GM21423 (cell line): ENCODE data around the gene APOA5.
"Not testable (repeated sequence)": the region's sequence is repeated elsewhere in the genome, so short reads cannot be mapped to it uniquely, and the experiment has no call there.

Experiments
- ATAC-seq: cut with Tn5 transposase; IDR thresholded peaks from one replicate; pipeline ENCODE4 v1.9.1; 2021; ENCODE audit warnings: mild to moderate bottlenecking, moderate library complexity; ENCODE audit not compliant: unreplicated experiment

APOA5 gene, protein sequence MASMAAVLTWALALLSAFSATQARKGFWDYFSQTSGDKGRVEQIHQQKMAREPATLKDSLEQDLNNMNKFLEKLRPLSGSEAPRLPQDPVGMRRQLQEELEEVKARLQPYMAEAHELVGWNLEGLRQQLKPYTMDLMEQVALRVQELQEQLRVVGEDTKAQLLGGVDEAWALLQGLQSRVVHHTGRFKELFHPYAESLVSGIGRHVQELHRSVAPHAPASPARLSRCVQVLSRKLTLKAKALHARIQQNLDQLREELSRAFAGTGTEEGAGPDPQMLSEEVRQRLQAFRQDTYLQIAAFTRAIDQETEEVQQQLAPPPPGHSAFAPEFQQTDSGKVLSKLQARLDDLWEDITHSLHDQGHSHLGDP

DNA sequence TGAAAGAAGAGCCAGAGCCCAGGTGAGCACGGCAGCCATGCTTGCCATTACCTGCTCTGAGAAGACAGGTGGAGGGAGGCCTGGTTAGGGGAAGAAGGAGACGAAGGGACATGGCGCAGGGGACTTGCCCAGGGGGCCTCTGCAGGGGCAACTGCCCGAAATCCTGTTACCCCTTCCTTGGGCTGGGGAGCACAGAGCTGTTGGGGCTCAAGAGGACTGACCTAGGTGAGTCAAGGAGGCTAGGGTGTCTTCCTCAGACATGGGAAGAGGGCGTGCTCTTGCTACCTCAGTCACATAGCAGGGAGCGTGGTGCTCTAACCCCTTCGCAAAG, at the start of gene APOA5:
APOA5 (minus strand) TSS at position 67 of the 331 bp plus-strand sequence; CDS start at position 48, 19 bp downstream.
- ATAC-seq: no peak

DNA sequence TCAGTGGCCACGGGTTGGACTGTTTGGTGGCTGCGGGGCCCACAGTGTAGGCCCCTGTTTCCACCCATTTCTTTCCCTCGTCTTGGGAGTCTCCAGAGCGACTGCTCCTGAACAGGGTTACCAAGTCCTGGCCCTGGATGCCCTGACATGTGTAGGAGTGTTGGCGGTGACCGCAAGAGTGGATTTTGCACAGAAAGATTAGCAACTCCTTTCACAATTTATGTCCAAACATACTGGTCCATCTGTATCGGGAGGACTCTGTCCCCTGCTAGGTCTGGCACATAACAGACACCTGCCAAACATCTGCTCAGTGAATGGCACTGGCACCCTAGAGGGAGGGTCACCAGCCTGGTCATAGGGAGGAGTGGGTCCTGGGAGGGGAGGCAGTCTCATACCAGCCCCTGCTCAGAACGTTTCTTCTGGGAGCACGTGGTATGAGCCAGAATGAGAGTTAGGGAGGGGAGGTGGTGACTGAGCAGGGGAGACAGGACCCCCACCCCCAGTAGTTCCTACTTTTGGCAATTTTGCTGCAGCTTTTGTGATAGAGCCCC, 49.1 kb upstream of the APOA5 start:
- ATAC-seq: no peak

DNA sequence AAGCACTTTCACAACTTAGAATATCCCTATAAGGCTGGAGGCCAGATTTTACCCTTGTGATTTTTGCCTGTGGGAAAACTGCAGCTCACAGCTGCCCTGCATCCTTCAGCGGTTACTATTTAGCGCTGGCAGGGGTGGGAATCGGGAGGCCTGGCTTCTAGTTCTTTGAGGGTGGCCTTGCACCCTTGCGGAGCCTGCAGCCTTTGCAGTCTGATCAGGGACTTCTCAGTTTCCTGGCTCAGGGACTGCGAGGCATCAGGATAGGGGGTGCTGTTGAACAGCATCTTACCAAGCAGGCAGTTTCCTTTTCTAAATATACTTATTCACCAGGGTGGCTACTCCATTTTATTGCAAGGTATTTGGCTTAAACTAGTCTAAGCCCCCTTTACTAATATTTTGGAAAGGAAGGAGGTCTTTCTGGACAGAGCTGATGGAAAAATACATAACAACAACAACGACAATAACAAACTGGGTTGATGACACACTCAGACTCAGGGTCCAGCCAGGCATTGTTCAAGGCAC, 48.6 kb upstream of the APOA5 start:
- no peak for ATAC-seq

DNA sequence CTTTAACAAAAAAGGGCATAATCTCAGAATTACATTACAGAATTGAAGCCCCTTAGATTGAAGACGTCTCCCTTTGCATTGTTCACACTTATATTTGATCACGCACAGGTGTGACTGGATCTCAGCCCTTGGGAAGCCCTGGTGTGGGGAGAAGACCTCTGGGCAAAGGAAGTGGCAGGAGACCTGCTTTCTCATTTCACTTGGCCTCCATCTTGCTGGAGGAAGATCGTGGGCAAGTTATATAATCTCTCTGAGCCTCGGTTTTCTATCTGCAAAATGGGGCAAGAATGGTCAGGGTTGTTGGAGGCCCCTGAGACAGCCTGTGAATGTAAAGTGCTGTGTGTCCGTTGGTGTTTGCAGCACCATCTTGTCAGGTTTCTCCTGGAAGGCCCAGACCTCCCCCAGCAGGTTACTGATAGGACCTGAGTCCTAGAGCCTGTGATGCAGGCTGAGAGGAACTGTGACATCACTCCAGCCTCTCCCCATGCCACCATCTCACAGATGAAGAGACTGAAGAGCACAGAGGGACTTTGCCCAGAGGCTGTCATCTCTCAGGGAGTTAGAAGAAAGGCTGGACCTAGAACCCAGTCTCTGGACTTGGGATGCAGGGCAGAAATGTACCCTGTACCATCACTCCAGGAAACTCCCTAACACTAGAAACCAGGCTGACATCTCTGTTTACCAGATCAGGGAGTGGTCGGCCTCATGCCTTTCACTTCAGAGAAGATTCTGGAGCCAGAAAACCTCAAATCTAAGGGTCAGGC, 46.8 kb upstream of the APOA5 start:
- no peak for ATAC-seq

DNA sequence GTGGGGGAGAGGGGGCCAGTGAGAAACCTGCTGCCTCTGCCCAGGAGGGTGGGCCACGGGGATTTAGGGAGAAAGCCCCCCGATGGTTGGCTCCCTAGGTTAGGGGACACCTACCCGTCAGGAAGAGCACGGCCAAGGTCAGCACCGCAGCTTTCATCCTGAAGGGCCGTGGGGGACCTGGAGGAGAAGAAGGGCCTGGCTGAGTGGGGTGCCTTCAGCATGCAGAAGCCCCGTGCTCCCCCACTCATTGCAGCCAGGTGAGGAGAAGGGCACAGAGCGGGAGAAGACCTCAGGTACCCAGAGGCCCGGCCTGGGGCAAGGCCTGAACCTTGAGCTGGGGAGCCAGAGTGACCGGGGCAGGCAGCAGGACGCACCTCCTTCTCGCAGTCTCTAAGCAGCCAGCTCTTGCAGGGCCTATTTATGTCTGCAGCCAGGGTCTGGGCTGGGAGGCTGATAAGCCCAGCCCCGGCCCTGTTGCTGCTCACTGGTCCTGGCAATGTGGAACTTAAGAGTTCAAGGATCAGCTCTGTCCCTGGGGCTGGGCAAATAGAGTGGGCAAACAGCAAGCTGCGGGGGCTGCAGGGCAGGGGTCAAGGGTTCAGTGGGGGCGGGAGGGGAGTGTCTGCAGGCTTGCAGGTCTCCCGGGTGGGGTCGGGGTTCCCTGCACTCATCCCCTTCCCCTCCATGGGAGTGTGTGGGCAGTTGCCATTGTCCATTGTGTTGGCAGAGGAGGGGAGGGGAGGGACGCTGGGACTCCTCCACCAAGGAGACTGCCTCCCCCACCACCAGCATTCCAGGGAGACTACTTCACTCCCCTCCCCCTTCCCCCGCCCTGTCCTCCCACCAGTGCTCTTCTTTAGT, 45.8 kb upstream of the APOA5 start, which contains the start of gene APOA1:
APOA1 (minus strand) TSS at position 392 of the 861 bp plus-strand sequence; CDS start at position 157, 235 bp downstream.
- no peak for ATAC-seq

DNA sequence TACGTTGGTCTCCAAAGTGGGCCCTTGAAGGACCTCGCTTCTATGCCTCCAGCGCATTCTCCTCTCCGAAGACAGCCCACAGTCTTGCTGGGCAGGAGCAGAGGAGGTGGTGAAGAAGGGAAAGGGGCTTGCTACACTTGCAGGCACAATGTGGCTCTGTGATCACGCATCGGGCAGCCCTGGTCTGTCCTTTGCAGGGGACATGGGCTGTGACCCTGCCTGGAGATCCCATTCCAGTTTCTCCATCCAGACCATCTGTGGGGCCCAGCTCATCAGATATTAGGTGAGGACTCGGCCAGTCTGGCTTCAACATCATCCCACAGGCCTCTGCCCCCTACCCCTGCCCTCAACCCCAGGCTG, 44.9 kb upstream of the APOA5 start:
- ATAC-seq: no peak

DNA sequence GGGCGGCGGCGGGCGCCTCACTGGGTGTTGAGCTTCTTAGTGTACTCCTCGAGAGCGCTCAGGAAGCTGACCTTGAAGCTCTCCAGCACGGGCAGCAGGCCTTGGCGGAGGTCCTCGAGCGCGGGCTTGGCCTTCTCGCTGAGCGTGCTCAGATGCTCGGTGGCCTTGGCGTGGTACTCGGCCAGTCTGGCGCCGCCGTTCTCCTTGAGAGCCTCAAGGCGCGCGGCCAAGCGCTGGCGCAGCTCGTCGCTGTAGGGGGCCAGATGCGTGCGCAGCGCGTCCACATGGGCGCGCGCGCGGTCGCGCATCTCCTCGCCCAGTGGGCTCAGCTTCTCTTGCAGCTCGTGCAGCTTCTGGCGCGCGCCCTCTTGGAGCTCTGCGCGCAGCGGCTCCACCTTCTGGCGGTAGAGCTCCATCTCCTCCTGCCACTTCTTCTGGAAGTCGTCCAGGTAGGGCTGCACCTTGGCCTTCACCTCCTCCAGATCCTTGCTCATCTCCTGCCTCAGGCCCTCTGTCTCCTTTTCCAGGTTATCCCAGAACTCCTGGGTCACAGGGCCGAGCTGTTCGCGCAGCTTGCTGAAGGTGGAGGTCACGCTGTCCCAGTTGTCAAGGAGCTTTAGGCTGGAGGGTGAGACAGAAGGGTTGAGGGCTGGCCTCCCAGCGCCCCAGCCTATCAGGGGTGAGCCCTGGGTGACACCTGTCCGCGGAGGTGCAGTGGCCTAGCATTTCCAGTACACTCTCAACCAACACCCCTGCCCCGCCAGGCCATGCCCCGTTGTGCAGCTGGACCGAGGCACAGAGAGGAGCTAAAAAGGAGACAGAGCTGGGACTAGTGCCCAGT, 44.3 kb upstream of the APOA5 start:
- peak; percentile 80 for ATAC-seq

DNA sequence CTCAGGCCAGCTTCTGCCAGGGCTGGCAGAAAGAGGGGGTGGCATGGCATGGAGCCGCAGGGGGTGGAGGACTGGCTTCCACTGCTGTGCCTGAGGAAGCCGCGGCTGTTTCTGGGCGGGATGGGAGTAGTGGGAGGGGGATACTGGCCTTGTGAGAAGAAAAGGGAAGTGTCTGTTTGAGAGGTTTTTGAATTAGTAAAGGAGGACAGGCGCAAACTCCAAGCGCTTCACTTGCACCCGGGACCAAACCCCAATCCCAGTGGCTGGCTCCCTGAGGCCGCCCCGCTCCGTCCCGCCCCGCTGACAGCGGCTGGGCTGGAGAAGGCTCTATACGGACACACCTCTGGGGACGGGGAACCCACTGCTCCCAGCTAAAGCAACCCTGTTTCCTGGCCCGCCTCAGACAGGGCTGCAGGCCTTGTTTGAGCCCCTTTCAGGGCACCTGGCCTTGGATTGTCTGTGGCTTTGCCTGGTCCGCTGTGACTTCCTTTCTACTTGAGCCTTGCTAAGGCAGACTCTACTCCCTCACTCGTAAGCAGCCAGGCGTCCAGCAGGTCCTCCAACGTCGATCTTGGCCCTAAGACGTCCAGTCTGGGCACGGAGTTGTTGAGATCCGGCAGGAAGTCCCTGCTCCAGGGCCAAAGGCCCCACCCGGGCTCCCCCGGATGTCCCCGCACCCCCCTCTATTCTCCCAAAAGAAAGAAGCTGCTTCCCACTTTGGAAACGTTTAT, 43.5 kb upstream of the APOA5 start:
- ATAC-seq: peak; percentile 27

DNA sequence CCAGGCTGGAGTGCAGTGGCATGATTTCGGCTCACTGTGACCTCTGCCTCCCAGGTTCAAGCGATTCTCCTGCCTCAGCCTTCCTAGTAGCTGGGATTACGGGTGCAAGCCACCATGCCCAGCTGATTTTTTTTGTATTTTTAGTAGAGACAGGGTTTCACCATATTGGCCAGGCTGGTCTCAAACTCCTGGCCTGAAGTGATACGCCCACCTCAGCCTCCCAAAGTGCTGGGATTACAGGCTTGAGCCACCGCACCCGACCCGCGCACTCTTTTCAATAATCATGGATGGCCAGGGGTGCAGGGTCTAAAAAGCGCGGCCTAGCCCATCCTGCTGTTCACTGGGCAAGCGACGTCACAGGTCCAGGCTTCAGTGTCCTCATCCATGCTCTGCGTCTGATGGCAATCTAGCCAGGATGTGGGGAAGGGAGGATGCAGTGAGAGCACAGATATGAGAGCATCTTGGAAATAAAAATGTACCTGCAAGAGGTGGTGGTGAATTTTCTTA, 42.9 kb upstream of the APOA5 start:
- not testable (repeated sequence) for ATAC-seq

DNA sequence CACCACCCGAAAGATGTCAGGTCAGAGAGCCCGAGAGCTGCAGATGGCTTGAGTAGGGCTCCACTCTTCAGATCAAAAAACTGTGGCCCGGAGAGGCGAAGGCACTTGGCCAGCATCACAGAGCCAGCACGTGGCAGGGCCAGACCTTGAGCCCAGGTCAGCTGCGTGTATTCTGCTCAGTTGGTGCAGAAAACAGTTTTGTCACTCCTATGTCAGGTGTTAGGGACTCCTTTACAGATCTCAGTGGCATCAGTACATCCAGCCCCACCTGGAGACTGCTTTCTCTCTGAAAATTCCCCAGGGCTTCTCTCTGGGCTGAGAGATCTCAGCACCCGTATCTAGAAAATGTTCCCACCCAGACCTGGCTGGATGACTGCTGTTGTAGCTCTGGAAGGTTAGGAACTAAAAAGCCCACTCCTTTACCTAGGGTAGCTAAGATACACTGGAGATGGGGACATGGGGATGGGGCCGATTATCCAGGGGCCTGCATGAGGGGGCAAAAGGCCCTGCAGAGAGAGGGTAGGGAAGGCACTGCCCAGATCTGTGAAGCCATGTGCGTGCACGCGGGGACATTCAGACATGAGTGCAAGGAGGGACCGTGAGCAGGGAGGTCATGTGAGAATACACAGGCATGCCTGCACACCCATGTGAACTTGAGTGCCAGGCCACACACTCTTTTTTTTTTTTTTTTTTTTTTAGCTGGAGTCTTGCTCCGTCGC, 42.3 kb upstream of the APOA5 start:
- no peak for ATAC-seq

DNA sequence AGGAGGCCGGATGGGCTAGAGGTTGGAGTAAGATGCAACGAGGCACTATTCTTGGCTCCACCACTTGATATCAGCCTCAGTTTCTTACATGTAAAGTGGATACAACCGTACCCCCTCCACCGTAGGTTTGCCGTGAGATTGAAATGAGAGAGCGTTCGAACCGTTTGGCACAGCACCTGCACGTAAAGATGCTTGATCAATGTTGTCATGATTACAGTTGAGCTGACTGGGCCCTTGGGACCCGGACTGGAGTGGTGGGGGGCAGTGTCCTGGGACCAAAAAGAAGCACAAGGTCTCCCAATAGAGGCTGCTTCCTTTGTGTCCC, 41.8 kb upstream of the APOA5 start:
- ATAC-seq: no peak

DNA sequence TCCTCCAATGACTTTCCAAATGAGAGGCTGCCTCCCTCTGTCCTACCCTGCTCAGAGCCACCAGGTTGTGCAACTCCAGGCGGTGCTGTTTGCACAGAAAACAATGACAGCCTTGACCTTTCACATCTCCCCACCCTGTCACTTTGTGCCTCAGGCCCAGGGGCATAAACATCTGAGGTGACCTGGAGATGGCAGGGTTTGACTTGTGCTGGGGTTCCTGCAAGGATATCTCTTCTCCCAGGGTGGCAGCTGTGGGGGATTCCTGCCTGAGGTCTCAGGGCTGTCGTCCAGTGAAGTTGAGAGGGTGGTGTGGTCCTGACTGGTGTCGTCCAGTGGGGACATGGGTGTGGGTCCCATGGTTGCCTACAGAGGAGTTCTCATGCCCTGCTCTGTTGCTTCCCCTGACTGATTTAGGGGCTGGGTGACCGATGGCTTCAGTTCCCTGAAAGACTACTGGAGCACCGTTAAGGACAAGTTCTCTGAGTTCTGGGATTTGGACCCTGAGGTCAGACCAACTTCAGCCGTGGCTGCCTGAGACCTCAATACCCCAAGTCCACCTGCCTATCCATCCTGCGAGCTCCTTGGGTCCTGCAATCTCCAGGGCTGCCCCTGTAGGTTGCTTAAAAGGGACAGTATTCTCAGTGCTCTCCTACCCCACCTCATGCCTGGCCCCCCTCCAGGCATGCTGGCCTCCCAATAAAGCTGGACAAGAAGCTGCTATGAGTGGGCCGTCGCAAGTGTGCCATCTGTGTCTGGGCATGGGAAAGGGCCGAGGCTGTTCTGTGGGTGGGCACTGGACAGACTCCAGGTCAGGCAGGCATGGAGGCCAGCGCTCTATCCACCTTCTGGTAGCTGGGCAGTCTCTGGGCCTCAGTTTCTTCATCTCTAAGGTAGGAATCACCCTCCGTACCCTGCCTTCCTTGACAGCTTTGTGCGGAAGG, 40.9 kb upstream of the APOA5 start:
- ATAC-seq: no peak

DNA sequence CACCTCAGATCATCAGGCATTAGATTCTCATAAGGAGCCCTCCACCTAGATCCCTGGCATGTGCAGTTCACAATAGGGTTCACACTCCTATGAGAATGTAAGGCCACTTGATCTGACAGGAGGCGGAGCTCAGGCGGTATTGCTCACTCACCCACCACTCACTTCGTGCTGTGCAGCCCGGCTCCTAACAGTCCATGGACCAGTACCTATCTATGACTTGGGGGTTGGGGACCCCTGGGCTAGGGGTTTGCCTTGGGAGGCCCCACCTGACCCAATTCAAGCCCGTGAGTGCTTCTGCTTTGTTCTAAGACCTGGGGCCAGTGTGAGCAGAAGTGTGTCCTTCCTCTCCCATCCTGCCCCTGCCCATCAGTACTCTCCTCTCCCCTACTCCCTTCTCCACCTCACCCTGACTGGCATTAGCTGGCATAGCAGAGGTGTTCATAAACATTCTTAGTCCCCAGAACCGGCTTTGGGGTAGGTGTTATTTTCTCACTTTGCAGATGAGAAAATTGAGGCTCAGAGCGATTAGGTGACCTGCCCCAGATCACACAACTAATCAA, 40.2 kb upstream of the APOA5 start:
- no peak for ATAC-seq

DNA sequence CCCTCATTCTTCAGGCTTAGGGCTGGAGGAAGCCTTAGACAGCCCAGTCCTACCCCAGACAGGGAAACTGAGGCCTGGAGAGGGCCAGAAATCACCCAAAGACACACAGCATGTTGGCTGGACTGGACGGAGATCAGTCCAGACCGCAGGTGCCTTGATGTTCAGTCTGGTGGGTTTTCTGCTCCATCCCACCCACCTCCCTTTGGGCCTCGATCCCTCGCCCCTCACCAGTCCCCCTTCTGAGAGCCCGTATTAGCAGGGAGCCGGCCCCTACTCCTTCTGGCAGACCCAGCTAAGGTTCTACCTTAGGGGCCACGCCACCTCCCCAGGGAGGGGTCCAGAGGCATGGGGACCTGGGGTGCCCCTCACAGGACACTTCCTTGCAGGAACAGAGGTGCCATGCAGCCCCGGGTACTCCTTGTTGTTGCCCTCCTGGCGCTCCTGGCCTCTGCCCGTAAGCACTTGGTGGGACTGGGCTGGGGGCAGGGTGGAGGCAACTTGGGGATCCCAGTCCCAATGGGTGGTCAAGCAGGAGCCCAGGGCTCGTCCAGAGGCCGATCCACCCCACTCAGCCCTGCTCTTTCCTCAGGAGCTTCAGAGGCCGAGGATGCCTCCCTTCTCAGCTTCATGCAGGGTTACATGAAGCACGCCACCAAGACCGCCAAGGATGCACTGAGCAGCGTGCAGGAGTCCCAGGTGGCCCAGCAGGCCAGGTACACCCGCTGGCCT, 38.7 kb upstream of the APOA5 start:
- no peak for ATAC-seq

DNA sequence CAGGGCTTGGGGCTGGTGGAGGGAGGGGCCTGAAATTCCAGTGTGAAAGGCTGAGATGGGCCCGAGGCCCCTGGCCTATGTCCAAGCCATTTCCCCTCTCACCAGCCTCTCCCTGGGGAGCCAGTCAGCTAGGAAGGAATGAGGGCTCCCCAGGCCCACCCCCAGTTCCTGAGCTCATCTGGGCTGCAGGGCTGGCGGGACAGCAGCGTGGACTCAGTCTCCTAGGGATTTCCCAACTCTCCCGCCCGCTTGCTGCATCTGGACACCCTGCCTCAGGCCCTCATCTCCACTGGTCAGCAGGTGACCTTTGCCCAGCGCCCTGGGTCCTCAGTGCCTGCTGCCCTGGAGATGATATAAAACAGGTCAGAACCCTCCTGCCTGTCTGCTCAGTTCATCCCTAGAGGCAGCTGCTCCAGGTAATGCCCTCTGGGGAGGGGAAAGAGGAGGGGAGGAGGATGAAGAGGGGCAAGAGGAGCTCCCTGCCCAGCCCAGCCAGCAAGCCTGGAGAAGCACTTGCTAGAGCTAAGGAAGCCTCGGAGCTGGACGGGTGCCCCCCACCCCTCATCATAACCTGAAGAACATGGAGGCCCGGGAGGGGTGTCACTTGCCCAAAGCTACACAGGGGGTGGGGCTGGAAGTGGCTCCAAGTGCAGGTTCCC, 38.0 kb upstream of the APOA5 start, which contains the start of gene APOC3:
APOC3 (plus strand) TSS at position 383 of the 659 bp plus-strand sequence. CDS start 676 bp downstream, outside the sequence.
- no peak for ATAC-seq
